GM23248 (cell line): Measurements from ENCODE around the gene TBL1X.

Experiments
- EZH2 ChIP-seq: fragments of 200-600 bp; sonication (generic); IDR thresholded peaks from 2 replicates; pipeline ENCODE4 v1.6.1; 2018; ENCODE audit warnings: antibody characterized with exemption, mild to moderate bottlenecking; ENCODE audit not compliant: insufficient read depth, poor library complexity, severe bottlenecking
- EZH2phosphoT487 ChIP-seq: fragments of 200-600 bp; sonication (generic); IDR thresholded peaks from 2 replicates; pipeline ENCODE4 v1.6.1; 2018; ENCODE audit warnings: antibody characterized with exemption, moderate library complexity, mild to moderate bottlenecking, low read depth; ENCODE audit not compliant: insufficient read depth

GRCh38 chrX:9465380-9466123 is 694 bp downstream of the TBL1X start:
- TF ChIP-seq EZH2 (no peak), EZH2phosphoT487 (no peak)
